Uterus (tissue), 4 donors: ENCODE measurements around the gene MFRP. TPM values are rescaled to one million over a fixed set of nuclear protein-coding genes. Genes with fewer than 3 reads are reported as not detected.
A peak's percentile ranks its signal among the peaks of the same experiment; 100 is the strongest.

Experiments
- DNase-seq, 2 donors: peaks; one replicate each; pipeline ENCODE4 v3.0.0-alpha.2; 2019 to 2020
- H3K27ac ChIP-seq, 2 donors: fragments of 200-600 bp; sonication (generic); 1 replicate in 1 of 2; 2 replicates in 1 of 2; pipeline ENCODE4 v1.5.1; 2016 to 2018
- H3K27me3 ChIP-seq, 2 donors: fragments of 200-600 bp; sonication (generic); one replicate each; pipeline ENCODE4 v1.5.1; 2018 to 2019; ENCODE audit warnings: control low read depth in 1 of 2
- H3K36me3 ChIP-seq, 2 donors: fragments of 200-600 bp; sonication (generic); one replicate each; pipeline ENCODE4 v1.5.1; 2019; ENCODE audit warnings: control low read depth in 1 of 2
- H3K4me1 ChIP-seq, 2 donors: fragments of 200-600 bp; sonication (generic); one replicate each; pipeline ENCODE4 v1.5.1; 2018 to 2019; ENCODE audit warnings: control low read depth in 1 of 2
- H3K4me3 ChIP-seq, 2 donors: fragments of 200-600 bp; sonication (generic); 1 replicate in 1 of 2; 2 replicates in 1 of 2; pipeline ENCODE4 v1.5.1; 2018 to 2019; ENCODE audit warnings: mild to moderate bottlenecking in 1 of 2
- H3K9me3 ChIP-seq, 2 donors: fragments of 200-600 bp; sonication (generic); one replicate each; pipeline ENCODE4 v1.5.1; 2019; ENCODE audit warnings: control low read depth in 1 of 2
- CTCF ChIP-seq, 4 experiments: fragments of 200-600 bp in 2 of 4; fragments of 450-650 bp in 2 of 4; sonication (generic) in 2 of 4; IDR thresholded peaks; one replicate each; pipeline ENCODE4 v1.5.1; 2016 to 2019; ENCODE audit warnings: antibody characterized with exemption in 4 of 4, mild to moderate bottlenecking in 2 of 4, moderate library complexity in 1 of 4
- POLR2A ChIP-seq, 2 donors: fragments of 450-650 bp; IDR thresholded peaks; one replicate each; pipeline ENCODE4 v1.6.1; 2016; ENCODE audit warnings: antibody characterized with exemption in 2 of 2, mild to moderate bottlenecking in 1 of 2, moderate library complexity in 1 of 2
- intact Hi-C: fragments of 100-400 bp; cut with DNase I; formaldehyde crosslinking; loops from one replicate; pipeline ENCODE4 v1.15.1; 2023; ENCODE audit warnings: low total_unique reads
- total RNA-seq, 4 donors: library from RNA; depleted of rRNA in 3 of 4; stranded (reverse); fragments of >200 nt in 3 of 4; gene quantifications; one replicate each; pipeline versions ENCODE4 v1.1.0 to v1.2.4, GENCODE V29; 2014 to 2023
- donor health status: DM: yes; HTN: yes; CAD: no.

The MFRP gene
- total RNA-seq, 4 donors from 2014 or later = 0.07 to 0.26 TPM; not detected in 2

DNA sequence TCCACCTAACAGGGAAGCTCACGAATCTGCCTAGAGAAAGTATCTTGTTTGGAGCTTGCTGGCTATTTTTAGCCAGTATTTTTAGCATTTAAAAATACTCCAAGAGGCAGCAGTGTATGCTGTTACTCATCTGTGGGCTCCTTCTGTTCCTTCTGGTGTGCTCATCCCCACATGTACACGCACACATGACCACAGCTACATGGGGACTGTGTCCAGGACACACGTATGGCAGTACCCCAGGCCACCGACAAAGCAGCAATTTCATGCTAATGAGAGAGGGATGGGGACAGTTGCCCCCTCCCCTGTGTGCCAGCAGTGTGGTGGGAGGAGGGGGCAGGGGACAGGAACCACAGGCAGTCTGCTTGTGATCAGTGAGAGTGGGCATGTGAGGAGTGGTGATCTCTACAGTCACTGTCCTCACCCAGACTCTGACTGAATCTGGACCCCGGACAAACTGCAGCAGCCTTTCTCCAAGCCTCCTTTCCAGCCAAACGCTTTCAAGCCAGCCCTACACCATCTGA, 18.6 kb upstream of the MFRP start:
- peak overlapping the region in 1 of 2 donors; percentile 46 for H3K4me3 ChIP-seq
- H3K4me1 ChIP-seq = peaks cover 9 to 22% of the 10 kb centered on the region in 2 donors
- H3K36me3 ChIP-seq = no peaks in the 10 kb centered on the region
- TF ChIP-seq POLR2A (IDR thresholded peaks at IDR 0.05) = no peak
- TF ChIP-seq CTCF (IDR thresholded peaks at IDR 0.05) = no peak
- peak overlapping the region; percentile 87 to 94 for H3K27ac ChIP-seq
- H3K27me3 ChIP-seq = no peaks in the 10 kb centered on the region
- intact Hi-C loops = no loop called here
- DNase-seq = peak; percentile 42 to 45
- no peaks in the 10 kb centered on the region for H3K9me3 ChIP-seq

DNA sequence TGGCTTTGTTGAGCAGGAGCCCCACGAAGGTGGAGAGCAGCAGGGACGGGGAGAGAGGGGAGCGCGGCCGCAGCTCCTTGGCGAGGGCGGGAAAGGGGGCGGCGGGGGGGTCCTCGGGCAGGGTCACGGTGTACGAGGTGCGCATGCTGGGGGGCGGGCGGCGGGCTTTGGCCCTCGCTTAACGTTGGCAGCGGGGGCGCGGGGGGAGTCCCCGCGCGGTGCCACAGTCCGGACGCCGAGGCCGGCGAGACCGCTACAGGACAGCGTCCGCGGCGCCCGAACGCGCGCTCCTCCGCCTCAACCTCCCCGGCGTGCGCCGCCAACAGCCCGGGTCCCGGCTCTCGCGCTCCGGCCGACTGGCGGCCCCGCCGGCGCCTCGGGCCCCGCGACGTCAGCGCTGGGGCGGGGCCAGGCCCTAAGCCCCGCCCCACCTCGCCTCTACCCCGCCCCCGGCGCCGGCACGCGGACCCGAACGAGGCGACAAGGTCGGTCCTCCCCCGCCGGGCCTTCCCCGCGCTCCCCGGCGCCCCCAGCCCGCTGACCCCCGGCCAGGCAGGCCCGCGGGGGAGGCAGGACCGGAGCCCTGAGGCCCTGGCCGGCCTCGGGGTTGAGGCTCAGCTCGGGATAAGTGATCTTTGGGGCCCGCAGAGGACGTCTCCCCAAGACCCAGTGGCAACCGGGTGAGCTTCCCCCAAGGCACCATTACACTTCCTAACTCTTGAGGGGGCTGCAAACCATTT, 17.5 kb upstream of the MFRP start:
- TF ChIP-seq POLR2A (IDR thresholded peaks at IDR 0.05) = peak; percentile 74 to 78
- no peak for TF ChIP-seq CTCF (IDR thresholded peaks at IDR 0.05)
- no peaks in the 10 kb centered on the region for H3K36me3 ChIP-seq
- no peaks in the 10 kb centered on the region for H3K9me3 ChIP-seq
- H3K27ac ChIP-seq = peak overlapping the region; percentile 87 to 94
- intact Hi-C loops = no loop called here
- peak overlapping the region; percentile 24 to 46 for H3K4me3 ChIP-seq
- peaks cover 5 to 22% of the 10 kb centered on the region in 2 donors for H3K4me1 ChIP-seq
- H3K27me3 ChIP-seq = no peaks in the 10 kb centered on the region
- DNase-seq = peak; percentile 53 to 73

GRCh38 chr11:119363081-119363850, 16.8 kb upstream of the MFRP start:
- no peak for TF ChIP-seq CTCF (IDR thresholded peaks at IDR 0.05)
- TF ChIP-seq POLR2A (IDR thresholded peaks at IDR 0.05) = no peak
- Histone ChIP-seq H3K4me1 (peaks cover 0 to 14% of the 10 kb centered on the region in 2 donors), H3K36me3 (no peaks in the 10 kb centered on the region), H3K27ac (peak overlapping the region; percentile 87 to 94), H3K4me3 (peak overlapping the region; percentile 24 to 46), H3K9me3 (no peaks in the 10 kb centered on the region), H3K27me3 (no peaks in the 10 kb centered on the region)
- intact Hi-C loops = no loop called here
- peak in 1 of 2 donors; percentile 32 for DNase-seq

- H3K27ac ChIP-seq = peak overlapping the region; percentile 87 to 94
- H3K36me3 ChIP-seq = no peaks in the 10 kb centered on the region
- intact Hi-C loops = no loop called here
- DNase-seq = no peak
- TF ChIP-seq POLR2A (IDR thresholded peaks at IDR 0.05) = no peak
- no peak for TF ChIP-seq CTCF (IDR thresholded peaks at IDR 0.05)
- H3K4me3 ChIP-seq = peak overlapping the region in 1 of 2 donors; percentile 46
- no peaks in the 10 kb centered on the region for H3K9me3 ChIP-seq
- H3K4me1 ChIP-seq = peaks cover 0 to 9% of the 10 kb centered on the region in 2 donors
- H3K27me3 ChIP-seq = no peaks in the 10 kb centered on the region
These were observed 16.2 kb upstream of the MFRP start for GRCh38 chr11:119362741-119363080.
